GM18870 (cell line): Measurements from ENCODE around the gene GBF1.

Source experiments
- ATAC-seq: cut with Tn5 transposase; IDR thresholded peaks from one replicate; pipeline ENCODE4 v1.9.1; 2021; ENCODE audit warnings: moderate library complexity; ENCODE audit not compliant: unreplicated experiment

Gene GBF1

GRCh38 chr10:102406815-102407214 lies 161.5 kb downstream of the GBF1 start:
- ATAC-seq: no peak

GRCh38 chr10:102407425-102408130 lies 162.2 kb downstream of the GBF1 start:
- no peak for ATAC-seq

GRCh38 chr10:102408131-102408727 lies 162.9 kb downstream of the GBF1 start:
- ATAC-seq: no peak

- ATAC-seq: no peak
Observed at GRCh38 chr10:102408728-102409603, 163.6 kb downstream of the GBF1 start.

- ATAC-seq: no peak
Observed at GRCh38 chr10:102409604-102410428, 164.5 kb downstream of the GBF1 start.

- no peak for ATAC-seq
Observed at GRCh38 chr10:102410429-102411073, 165.2 kb downstream of the GBF1 start.

- no peak for ATAC-seq
Observed at GRCh38 chr10:102411341-102412255, 166.3 kb downstream of the GBF1 start.

- no peak for ATAC-seq
Observed at GRCh38 chr10:102412293-102412692, 167.0 kb downstream of the GBF1 start.

- ATAC-seq: no peak
Observed at GRCh38 chr10:102413053-102413705, 167.8 kb downstream of the GBF1 start.

- ATAC-seq: no peak
Observed at GRCh38 chr10:102413806-102414561, 168.7 kb downstream of the GBF1 start.

GRCh38 chr10:102414749-102415148 lies 169.4 kb downstream of the GBF1 start:
- no peak for ATAC-seq

- no peak for ATAC-seq
Observed at GRCh38 chr10:102416283-102416682, 171.0 kb downstream of the GBF1 start.

GRCh38 chr10:102416695-102417094 lies 171.4 kb downstream of the GBF1 start:
- no peak for ATAC-seq

GRCh38 chr10:102418622-102419268 lies 173.4 kb downstream of the GBF1 start, which contains the start of gene PSD:
PSD (minus strand) TSS chr10:102418785; CDS start chr10:102417038, 1,747 bp downstream.
- ATAC-seq: no peak

- no peak for ATAC-seq
Observed at GRCh38 chr10:102419269-102420180, 174.2 kb downstream of the GBF1 start.

- ATAC-seq: no peak
Observed at GRCh38 chr10:102420181-102420713, 174.9 kb downstream of the GBF1 start.
